ELR (cell line): ENCODE results near the gene HENMT1.

Source experiments
- DNase-seq: peaks from one replicate; pipeline ENCODE4 v3.0.0-alpha.2; 2015; ENCODE audit warnings: low read depth

Gene HENMT1

DNA sequence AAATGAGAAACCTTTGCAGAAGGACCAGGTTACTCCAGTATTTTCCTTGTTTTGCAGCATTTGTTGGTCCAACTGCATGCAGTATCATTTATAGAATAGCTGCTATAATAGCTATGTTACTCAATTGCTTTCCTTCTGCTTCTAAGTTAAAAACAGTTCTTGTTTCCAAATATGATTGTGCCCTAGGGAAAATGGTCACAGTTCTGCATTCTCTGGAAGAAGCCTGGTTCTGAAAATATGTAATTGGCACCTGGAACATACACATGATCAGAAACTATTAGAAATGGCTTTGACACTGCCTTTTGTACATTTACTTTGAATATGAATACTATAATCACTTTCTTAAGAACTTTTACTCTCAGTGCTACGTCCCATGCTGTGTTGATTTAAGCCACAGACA is 33.6 kb downstream of the HENMT1 start:
- no peak for DNase-seq

- DNase-seq, result no peak
Measured at GRCh38 chr1:108624069-108624468, 36.8 kb downstream of the HENMT1 start.

DNA sequence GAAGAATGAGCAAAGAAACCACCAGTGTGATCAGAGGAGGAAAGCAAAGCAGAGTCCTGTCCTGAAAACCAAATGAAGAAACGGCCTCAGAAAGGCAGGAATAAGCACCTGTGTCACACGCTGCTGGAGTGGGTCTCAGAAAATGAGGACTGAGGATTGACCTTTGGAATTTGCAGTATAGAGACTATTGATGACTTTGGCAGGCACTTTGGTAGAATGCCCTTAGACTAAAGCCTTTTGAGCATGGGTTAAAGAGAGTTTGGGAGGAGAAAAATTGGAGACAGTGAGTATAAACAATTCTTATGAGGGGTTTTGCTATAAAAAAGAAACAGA is 43.2 kb downstream of the HENMT1 start:
- no peak for DNase-seq

- DNase-seq, result no peak
Measured at GRCh38 chr1:108617008-108617723, 43.7 kb downstream of the HENMT1 start.

DNA sequence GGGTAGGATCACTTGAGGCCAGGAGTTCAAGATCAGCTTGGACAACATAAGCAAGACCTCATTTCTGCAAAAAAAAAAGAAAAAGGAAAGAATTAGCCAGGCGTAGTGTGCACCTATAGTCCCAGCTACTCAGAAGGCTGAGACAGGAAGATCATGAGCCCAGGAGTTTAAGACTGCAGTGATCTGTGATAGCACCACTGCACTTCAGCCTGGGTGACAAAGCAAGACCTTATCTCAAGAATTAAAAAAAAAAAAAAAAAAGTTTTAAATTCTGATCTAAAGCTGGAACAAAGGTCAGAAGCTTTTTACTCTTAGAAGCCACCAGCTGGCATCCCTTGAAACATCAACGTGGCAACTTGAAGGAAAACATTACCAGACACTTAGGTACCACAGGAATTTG is 45.3 kb downstream of the HENMT1 start:
- DNase-seq, result no peak

GRCh38 chr1:108612496-108612895 is 48.4 kb downstream of the HENMT1 start:
- DNase-seq, result no peak

- no peak for DNase-seq
Measured at GRCh38 chr1:108611984-108612383, 48.9 kb downstream of the HENMT1 start.

DNA sequence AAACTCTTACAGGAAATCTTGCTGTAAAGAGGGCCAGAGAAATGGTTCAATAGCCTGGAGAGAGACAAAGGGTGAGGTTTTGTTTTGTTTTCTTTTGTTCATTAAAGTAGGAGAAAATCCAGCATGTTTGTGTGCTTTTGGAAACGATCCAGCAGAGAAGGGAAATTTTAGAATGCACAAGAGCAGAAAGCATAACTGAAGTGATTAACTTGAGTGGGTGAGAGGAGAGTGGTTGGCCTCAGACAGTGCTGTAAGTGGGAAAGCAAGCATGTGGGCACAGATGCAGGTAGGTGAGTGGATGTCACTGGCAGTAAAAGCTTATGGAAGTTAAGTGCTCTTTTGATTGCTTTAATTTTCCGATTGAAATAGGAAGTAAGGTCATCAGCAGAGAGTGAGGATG is 50.8 kb downstream of the HENMT1 start:
- no peak for DNase-seq

GRCh38 chr1:108609483-108610049 is 51.3 kb downstream of the HENMT1 start:
- DNase-seq, result no peak

DNA sequence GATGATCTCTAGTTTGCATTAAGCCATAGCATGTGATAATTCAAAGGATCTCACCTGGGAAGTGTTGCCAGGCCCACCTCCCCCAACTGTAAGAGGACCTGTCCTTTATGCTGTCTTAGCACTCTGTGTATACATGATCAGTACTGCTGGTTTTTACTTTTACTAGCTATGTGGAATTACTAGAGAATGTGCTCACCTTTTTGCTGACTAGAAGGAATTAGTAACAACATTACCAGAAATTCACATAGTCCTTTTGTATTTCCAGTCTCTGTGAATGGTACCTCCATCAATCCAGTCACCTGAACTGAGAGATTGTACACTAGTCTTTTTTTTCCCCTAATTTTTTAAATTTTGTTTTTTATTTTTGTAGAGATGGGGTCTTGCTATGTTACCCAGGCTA is 54.4 kb downstream of the HENMT1 start:
- no peak for DNase-seq

- DNase-seq, result no peak
Measured at GRCh38 chr1:108605633-108606032, 55.3 kb downstream of the HENMT1 start.

DNA sequence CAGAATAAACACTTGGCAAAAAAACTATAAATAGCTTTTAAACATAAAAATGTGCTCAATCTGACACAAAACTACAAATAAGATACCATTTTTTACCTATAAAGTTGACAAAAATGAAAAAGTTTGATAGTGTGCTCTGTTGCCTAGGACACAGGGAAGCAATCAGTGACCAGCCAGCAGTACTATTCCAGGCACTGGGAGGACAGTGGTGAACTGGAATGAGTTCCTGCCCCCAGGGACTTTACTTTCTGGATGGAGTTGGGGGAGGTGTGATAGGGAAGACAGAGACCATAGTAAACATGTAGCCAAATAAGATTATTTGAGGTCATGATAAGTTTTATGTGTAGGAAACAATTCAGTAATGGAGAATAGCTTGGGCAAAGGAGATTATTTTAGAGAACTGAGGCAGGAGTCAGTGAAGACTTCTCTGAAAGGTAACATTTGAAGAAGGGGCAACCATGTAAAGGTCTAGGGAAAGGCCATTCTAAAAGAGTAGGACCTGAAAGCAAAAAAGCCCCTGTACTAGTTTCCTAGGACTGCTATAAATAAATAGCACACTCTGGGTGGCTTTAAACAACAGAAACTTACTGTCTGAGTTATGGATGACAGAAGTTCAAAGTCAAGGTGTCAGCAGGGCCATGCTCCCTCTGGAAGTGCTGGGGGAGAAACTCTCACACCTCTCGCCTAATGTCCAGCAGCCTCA is 59.0 kb downstream of the HENMT1 start:
- DNase-seq, result peak; percentile 12

GRCh38 chr1:108600504-108600903 is 60.4 kb downstream of the HENMT1 start:
- no peak for DNase-seq

GRCh38 chr1:108598340-108598739 is 62.6 kb downstream of the HENMT1 start:
- no peak for DNase-seq
